Spleen (tissue), 7 donors: ENCODE results near the gene VSIG10L2.

Experiments used
- CTCF ChIP-seq, 11 experiments: fragments of 200-600 bp in 7 of 11; fragments of 450-650 bp in 4 of 11; sonication (generic) in 4 of 11; IDR thresholded peaks in 8 of 11; conservative IDR thresholded peaks in 3 of 11; 1 replicate in 7 of 11; 2 replicates in 4 of 11; pipeline versions ENCODE4 v1.4.0 to v1.8.0; 2016 to 2021; ENCODE audit warnings: antibody characterized with exemption in 11 of 11, inconsistent platforms in 4 of 11, mild to moderate bottlenecking in 1 of 11
- POLR2AphosphoS5 ChIP-seq, 3 donors: sonication (generic); formaldehyde crosslinking; IDR thresholded peaks; one replicate each; pipeline ENCODE4 v1.5.1; 2017; ENCODE audit warnings: antibody characterized with exemption in 3 of 3
- donor health status: DM: no; HTN: no; CAD: no; lungs with moderate emphysema.
- donor health status: DM: no; HTN: no; CAD: no.
- donor health status: DM: no; HTN: no; CAD: no.

- no peak for TF ChIP-seq CTCF (IDR thresholded peaks at IDR 0.05 in 8 of 11, conservative IDR thresholded peaks at IDR 0.05 in 3 of 11)
- TF ChIP-seq POLR2AphosphoS5 (IDR thresholded peaks at IDR 0.05) = no peak
These were observed 8.5 kb downstream of the VSIG10L2 start for GRCh38 chr11:125954123-125954944.
